GM12878 (cell line): Measurements from ENCODE around the gene MAP2K7. TPM values are rescaled to one million over a fixed set of nuclear protein-coding genes. Genes with fewer than 3 reads are reported as not detected.

Experiments used
- ATAC-seq: fragments of 200-7000 bp; cut with Tn5 transposase; 3 replicates; pipeline ENCODE4 v1.9.1; 2020; ENCODE audit warnings: mild to moderate bottlenecking, moderate library complexity
- BruUV-seq: library from RNA; stranded (reverse); fragments of 400-500 nt; replicated peaks from 2 replicates; lab custom pipeline; 2021; lab: Mats Ljungman, UMichigan
- CTCF ChIA-PET: fragments of 300-600 bp; sonication (Branson Sonifier 250); formaldehyde crosslinking; extraction: SDS; loops from one replicate; lab custom pipeline; 2021; ENCODE audit warnings: inconsistent platforms; lab: Yijun Ruan, JAX
- POLR2A ChIA-PET: fragments of 350-600 bp; formaldehyde crosslinking; extraction: SDS; loops from one replicate; lab custom pipeline; 2021; ENCODE audit warnings: inconsistent platforms; lab: Charles Lee
- RAD21 ChIA-PET: fragments of 300-600 bp; sonication (Branson Sonifier 250); formaldehyde crosslinking; loops from one replicate; lab custom pipeline; 2023; ENCODE audit warnings: antibody characterized with exemption; ENCODE audit not compliant: unreplicated experiment; lab: Charles Lee
- SMC1A ChIA-PET: fragments of 300-600 bp; sonication (Branson Sonifier 250); formaldehyde crosslinking; loops from one replicate; lab custom pipeline; 2023; ENCODE audit not compliant: unreplicated experiment, uncharacterized antibody; lab: Charles Lee
- DNase-seq: peaks from one replicate; pipeline ENCODE4 v3.0.0-alpha.2; 2011; ENCODE audit warnings: low read depth, low spot score
- FAIRE-seq: peaks from 3 replicates; lab custom pipeline; 2011; peaks lifted over from hg19 to GRCh38; lab: Jason Lieb, UNC
- H2AFZ ChIP-seq: 2 replicates; pipeline ENCODE4 v1.6.0; 2011; ENCODE audit warnings: low read depth, low read length, control low read depth; ENCODE audit not compliant: control insufficient read depth
- H3K27ac ChIP-seq: 2 replicates; pipeline ENCODE4 v1.5.1; 2011; ENCODE audit warnings: control low read depth; ENCODE audit not compliant: control insufficient read depth, insufficient read depth
- H3K27me3 ChIP-seq, 2 experiments: replicated peaks in 1 of 2; 2 replicates each; pipeline versions ENCODE4 v1.6.0 to v1.6.1; 2011; ENCODE audit warnings: low read length in 1 of 2; ENCODE audit not compliant: control insufficient read depth in 2 of 2, insufficient read depth in 2 of 2
- H3K36me3 ChIP-seq, 2 experiments: 2 replicates each; pipeline ENCODE4 v1.5.1; 2011; ENCODE audit warnings: low read length in 1 of 2; ENCODE audit not compliant: control insufficient read depth in 2 of 2, insufficient read depth in 2 of 2
- H3K4me1 ChIP-seq: 2 replicates; pipeline ENCODE4 v1.6.1; 2011; ENCODE audit warnings: mild to moderate bottlenecking, low read length, moderate library complexity, mixed read lengths; ENCODE audit not compliant: control insufficient read depth, insufficient read depth
- H3K4me2 ChIP-seq: 2 replicates; pipeline ENCODE4 v1.6.0; 2011; ENCODE audit warnings: control low read depth; ENCODE audit not compliant: control insufficient read depth, insufficient read depth
- H3K4me3 ChIP-seq: fragments of 200-600 bp; sonication (generic); 2 replicates; pipeline ENCODE4 v1.5.1; 2016
- H3K79me2 ChIP-seq: 2 replicates; pipeline ENCODE4 v1.6.0; 2011; ENCODE audit warnings: low read length; ENCODE audit not compliant: control insufficient read depth, insufficient read depth
- H3K9ac ChIP-seq: 2 replicates; pipeline ENCODE4 v1.8.0; 2011; ENCODE audit warnings: low read length, control low read depth, mixed read lengths; ENCODE audit not compliant: control insufficient read depth, insufficient read depth
- H3K9me3 ChIP-seq: replicated peaks from 3 replicates; pipeline ENCODE4 v1.5.1; 2011; ENCODE audit warnings: mild to moderate bottlenecking, low read length; ENCODE audit not compliant: control insufficient read depth, insufficient read depth
- H4K20me1 ChIP-seq: 2 replicates; pipeline ENCODE4 v1.6.0; 2011; ENCODE audit not compliant: control insufficient read depth, insufficient read depth
- E4F1 ChIP-seq: fragments of 450-650 bp; IDR thresholded peaks from 2 replicates; pipeline ENCODE4 v1.6.1; 2018; ENCODE audit warnings: borderline replicate concordance, mild to moderate bottlenecking; ENCODE audit not compliant: partially characterized antibody
- FOXK2 ChIP-seq: fragments of 450-650 bp; IDR thresholded peaks from 2 replicates; pipeline ENCODE4 v1.6.1; 2017; ENCODE audit warnings: mild to moderate bottlenecking, moderate library complexity
- FOXM1 ChIP-seq: IDR thresholded peaks from 2 replicates; pipeline ENCODE4 v1.6.1; 2012; ENCODE audit warnings: low read depth, mild to moderate bottlenecking, inconsistent platforms, low read length, moderate library complexity
- KLF5 ChIP-seq: fragments of 450-650 bp; IDR thresholded peaks from 2 replicates; pipeline ENCODE4 v1.6.1; 2014; ENCODE audit warnings: mild to moderate bottlenecking; ENCODE audit not compliant: partially characterized antibody
- MYC ChIP-seq: IDR thresholded peaks from 2 replicates; pipeline ENCODE4 v1.6.1; 2011; ENCODE audit warnings: mild to moderate bottlenecking, low read length, moderate library complexity, inconsistent platforms; ENCODE audit not compliant: insufficient read depth, insufficient replicate concordance, insufficient read length, severe bottlenecking
- PAX8 ChIP-seq: fragments of 450-650 bp; IDR thresholded peaks from 2 replicates; pipeline ENCODE4 v1.6.1; 2017; ENCODE audit warnings: mild to moderate bottlenecking, moderate library complexity
- RAD21 ChIP-seq: IDR thresholded peaks from 2 replicates; pipeline ENCODE4 v1.6.1; 2011; ENCODE audit warnings: mild to moderate bottlenecking, low read depth, low read length, moderate library complexity; ENCODE audit not compliant: insufficient read depth
- ZNF687 ChIP-seq: fragments of 450-650 bp; IDR thresholded peaks from 2 replicates; pipeline ENCODE4 v1.6.1; 2017; ENCODE audit warnings: mild to moderate bottlenecking, moderate library complexity
- WGBS: methylation state at CpG from one replicate; pipeline ENCODE4 v1.1.6; 2016; ENCODE audit warnings: low lambda C conversion rate; ENCODE audit not compliant: insufficient replicate concordance, insufficient coverage; ENCODE audit errors: missing lambda C conversion rate; 5-methylcytosine and 5-hydroxymethylcytosine counted together
- in situ Hi-C: fragments of 300-500 bp; cut with MboI; formaldehyde crosslinking; loops from 9 replicates; pipeline ENCODE4 v1.14.3; 2018; ENCODE audit warnings: mixed read lengths
- intact Hi-C: fragments of 100-400 bp; cut with micrococcal nuclease; formaldehyde crosslinking; loops from one replicate; pipeline ENCODE4 v1.14.2; 2022; ENCODE audit not compliant: unreplicated experiment
- polyA plus RNA-seq, 11 experiments: library from polyadenylated mRNA; depleted of rRNA in 4 of 11; unstranded in 6 of 11; stranded (reverse) in 5 of 11; fragments of >200 nt; fragmentation: Nextera tagmentation in 4 of 11; fragmentation: Illumina TruSeq in 1 of 11; extraction: Ambion mirVana in 4 of 11; extraction: Trizol in 1 of 11; gene quantifications; 1 replicate in 1 of 11; 2 replicates in 10 of 11; pipeline versions ENCODE4 v1.2.1 to v1.2.3, GENCODE V29; 2011 to 2016; ENCODE audit warnings: inconsistent platforms in 2 of 11, missing spikeins in 2 of 11, low read depth in 1 of 11
- total RNA-seq, 4 experiments: library from RNA; depleted of rRNA in 3 of 4; stranded (reverse); fragments of >200 nt in 3 of 4; fragmentation: Illumina TruSeq in 1 of 4; extraction: Trizol in 1 of 4; gene quantifications; 2 replicates each; pipeline versions ENCODE4 v1.2.1 to v1.2.3, GENCODE V29; 2013 to 2021

MAP2K7 gene
- total and polyA plus RNA-seq, 10 of the 15 experiments (the other 5 are each of a cell fraction or from before 2014, with no cell fraction given): 0.34 to 32.2 (median 6.7) TPM

DNA sequence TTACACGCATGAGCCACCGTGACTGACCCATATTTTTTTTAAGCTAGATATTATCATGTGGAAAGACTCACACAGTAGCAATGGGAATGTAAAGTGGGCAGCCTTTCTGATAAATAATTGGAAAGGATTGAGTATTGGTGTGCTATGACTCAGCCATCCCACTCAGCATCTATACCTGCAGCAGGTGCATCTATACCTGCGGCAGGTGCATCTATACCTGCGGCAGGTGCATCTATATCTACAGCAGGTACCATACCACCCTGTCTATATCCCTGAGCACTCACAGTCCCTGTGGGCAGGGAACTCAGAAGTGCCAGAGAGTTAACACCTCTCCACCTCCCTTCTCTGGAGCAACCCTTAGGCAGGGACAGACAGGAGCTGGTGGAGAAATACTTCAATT, 20.6 kb upstream of the MAP2K7 start:
- Histone ChIP-seq H3K4me2 (no peak overlapping the region), H3K9me3 (no peaks in the 10 kb centered on the region), H3K27me3 (peaks cover 0 to 2% of the 10 kb centered on the region in 2 experiments; a peak in 2 of 4 replicates), H3K4me1 (no peaks in the 10 kb centered on the region), H3K9ac (no peak overlapping the region), H3K4me3 (no peak overlapping the region), H3K36me3 (no peaks in the 10 kb centered on the region), H2AFZ (no peak overlapping the region), H3K27ac (no peak overlapping the region), H4K20me1 (no peaks in the 10 kb centered on the region), H3K79me2 (no peaks in the 10 kb centered on the region)
- ATAC-seq: no peak
- ChIA-PET CTCF (interaction anchor here (0.9 to 1.3 kb wide), 2 partner anchors 10 to 14 kb away, joined by 3 read pairs; no protein-coding TSS in a partner anchor), SMC1A (interaction anchor here (1.2 kb wide), 1 partner anchor 306 kb away, joined by 3 read pairs; no protein-coding TSS in a partner anchor), POLR2A (interaction anchor here (0.6 to 1.0 kb wide), 2 partner anchors 21 to 80 kb away, joined by 4 to 7 read pairs; partner anchors contain the start of gene MAP2K7), RAD21 (interaction anchor here (0.6 to 1.6 kb wide), 2 partner anchors 315 to 436 kb away, joined by 3 read pairs; no protein-coding TSS in a partner anchor)
- 85% methylated on average over 4 of the region's 4 CpGs for WGBS
- FAIRE-seq: no peak
- DNase-seq: no peak
- TF ChIP-seq PAX8 (no peak), FOXK2 (no peak), KLF5 (no peak), E4F1 (no peak), FOXM1 (no peak), RAD21 (no peak), ZNF687 (no peak), MYC (no peak)
- no TSS peak for BruUV-seq
- in situ Hi-C loops: no loop called here
- intact Hi-C loops: no loop called here
